AG04450 (cell line): ENCODE results near the gene TRAPPC2L. TPM values are rescaled to one million over a fixed set of nuclear protein-coding genes. Genes with fewer than 3 reads are reported as not detected.

Experiments
- CTCF ChIA-PET: fragments of 300-600, 350-600 bp; formaldehyde crosslinking; extraction: SDS; loops from one replicate; lab custom pipeline; 2022; ENCODE audit warnings: antibody characterized with exemption, inconsistent platforms; lab: Charles Lee
- POLR2A ChIA-PET: fragments of 350-600 bp; formaldehyde crosslinking; extraction: SDS; loops from one replicate; lab custom pipeline; 2021; ENCODE audit warnings: antibody characterized with exemption, inconsistent platforms; lab: Yijun Ruan, JAX
- DNase-seq: peaks from one replicate; pipeline ENCODE4 v3.0.0-alpha.2; 2011; ENCODE audit warnings: low read depth, low spot score
- H3K27ac ChIP-seq: one replicate; pipeline ENCODE4 v1.5.1; 2012; ENCODE audit warnings: low read depth, low read length, control low read depth
- H3K27me3 ChIP-seq: one replicate; pipeline ENCODE4 v1.6.0; 2012; ENCODE audit warnings: low read length; ENCODE audit not compliant: control insufficient read depth, insufficient read depth
- H3K4me3 ChIP-seq: 2 replicates; pipeline ENCODE4 v1.5.1; 2011; ENCODE audit warnings: mild to moderate bottlenecking, low read depth, low read length, control low read depth
- H3K9me3 ChIP-seq: 2 replicates; pipeline ENCODE4 v1.5.1; 2012; ENCODE audit warnings: low read length; ENCODE audit not compliant: control insufficient read depth, insufficient read depth
- CTCF ChIP-seq: IDR thresholded peaks from 2 replicates; pipeline ENCODE4 v1.5.1; 2011; ENCODE audit warnings: low read depth, low read length, control low read depth, inconsistent platforms
- polyA plus RNA-seq: library from polyadenylated mRNA; depleted of rRNA; stranded (reverse); fragments of >200 nt; gene quantifications from 2 replicates; pipeline ENCODE4 v1.2.3, GENCODE V29; 2011

The TRAPPC2L gene
- polyA plus RNA-seq, 1 experiment = 72.8 TPM

- Histone ChIP-seq H3K4me3 (no peak overlapping the region), H3K27ac (no peak overlapping the region), H3K9me3 (peaks cover 27% of the 10 kb centered on the region), H3K27me3 (peaks cover 31% of the 10 kb centered on the region)
- DNase-seq = no peak
- ChIA-PET CTCF (no interaction called here), POLR2A (no interaction called here)
- TF ChIP-seq CTCF = no peak
Observed at GRCh38 chr16:88881007-88881615, 24.2 kb downstream of the TRAPPC2L start.

GRCh38 chr16:88881675-88882357 is 24.9 kb downstream of the TRAPPC2L start:
- peaks cover 31% of the 10 kb centered on the region for H3K27me3 ChIP-seq
- no peak for DNase-seq
- H3K4me3 ChIP-seq = no peak overlapping the region
- H3K27ac ChIP-seq = no peak overlapping the region
- no peak for TF ChIP-seq CTCF
- ChIA-PET CTCF (no interaction called here), POLR2A (no interaction called here)
- H3K9me3 ChIP-seq = peaks cover 28% of the 10 kb centered on the region

GRCh38 chr16:88882358-88883030 is 25.6 kb downstream of the TRAPPC2L start:
- no peak overlapping the region for H3K27ac ChIP-seq
- no peak for TF ChIP-seq CTCF
- H3K27me3 ChIP-seq = peaks cover 31% of the 10 kb centered on the region
- POLR2A ChIA-PET = no interaction called here
- CTCF ChIA-PET = no interaction called here
- no peak overlapping the region for H3K4me3 ChIP-seq
- peaks cover 32% of the 10 kb centered on the region for H3K9me3 ChIP-seq
- DNase-seq = no peak

- POLR2A ChIA-PET = no interaction called here
- CTCF ChIA-PET = no interaction called here
- no peak for DNase-seq
- Histone ChIP-seq H3K4me3 (no peak overlapping the region), H3K27ac (no peak overlapping the region), H3K9me3 (peaks cover 32% of the 10 kb centered on the region), H3K27me3 (peaks cover 26% of the 10 kb centered on the region)
- no peak for TF ChIP-seq CTCF
Observed at GRCh38 chr16:88883117-88883895, 26.4 kb downstream of the TRAPPC2L start.
